HG02759 (cell line): Measurements from ENCODE around the gene ECHDC3.
A peak's percentile ranks its signal among the peaks of the same experiment; 100 is the strongest.
"Not testable (repeated sequence)": the region's sequence is repeated elsewhere in the genome, so short reads cannot be mapped to it uniquely, and the experiment has no call there.

Source experiments
- ATAC-seq: cut with Tn5 transposase; IDR thresholded peaks from one replicate; pipeline ENCODE4 v1.9.1; 2021; ENCODE audit warnings: mild to moderate bottlenecking, moderate library complexity; ENCODE audit not compliant: unreplicated experiment

The ECHDC3 gene

DNA sequence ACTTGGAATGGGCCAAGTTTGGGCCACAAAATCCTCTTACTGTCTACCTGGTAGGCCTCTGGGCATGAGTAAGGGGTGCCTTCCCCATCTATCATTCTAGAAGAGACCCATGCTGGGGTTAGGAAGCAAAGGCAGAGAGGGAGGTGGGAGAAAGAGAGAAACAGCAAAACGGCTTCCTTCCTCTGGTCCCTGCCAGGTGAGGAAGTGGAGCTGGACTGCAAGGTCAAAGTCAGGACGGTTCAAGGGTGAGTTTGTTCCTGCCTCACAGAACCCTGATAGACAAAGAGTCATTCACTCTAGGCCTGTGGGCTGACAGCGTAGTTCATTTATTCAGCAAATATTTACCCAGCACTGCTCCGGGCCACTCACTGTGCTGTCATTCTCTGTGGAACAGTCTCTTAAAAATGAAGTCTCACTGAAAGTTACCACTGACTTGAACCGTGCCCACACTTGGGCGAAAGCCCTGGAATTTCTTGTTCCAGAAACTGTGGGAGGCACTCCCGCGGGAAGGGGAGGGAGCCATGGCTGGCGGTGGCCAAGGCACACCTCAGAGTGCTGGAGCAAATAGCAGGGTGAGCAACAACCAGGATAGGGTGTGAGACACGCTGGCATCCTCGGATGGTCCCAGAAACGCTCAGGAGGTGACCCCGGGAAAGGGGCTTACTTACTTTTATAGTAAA, 26.2 kb upstream of the ECHDC3 start:
- ATAC-seq = no peak

DNA sequence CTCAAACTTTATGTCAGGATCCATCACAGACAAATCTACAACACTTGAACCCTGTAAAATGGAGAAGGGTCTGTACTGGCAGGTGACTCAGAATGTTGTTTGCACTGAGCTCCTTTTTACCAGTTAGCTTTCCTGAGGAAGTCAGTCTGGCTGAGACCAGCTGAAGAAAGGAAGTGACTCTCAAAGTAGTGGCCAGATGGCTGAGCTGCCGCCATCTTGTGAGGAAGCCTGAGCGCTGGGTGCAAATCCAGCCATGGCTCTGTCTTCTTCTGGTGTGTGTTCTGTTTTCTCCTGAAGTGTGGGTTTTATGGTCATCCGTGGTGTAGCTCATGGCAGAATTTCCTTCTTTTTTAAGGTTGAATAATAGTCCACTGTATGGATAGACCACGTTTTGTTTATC, 25.5 kb upstream of the ECHDC3 start:
- no peak for ATAC-seq

DNA sequence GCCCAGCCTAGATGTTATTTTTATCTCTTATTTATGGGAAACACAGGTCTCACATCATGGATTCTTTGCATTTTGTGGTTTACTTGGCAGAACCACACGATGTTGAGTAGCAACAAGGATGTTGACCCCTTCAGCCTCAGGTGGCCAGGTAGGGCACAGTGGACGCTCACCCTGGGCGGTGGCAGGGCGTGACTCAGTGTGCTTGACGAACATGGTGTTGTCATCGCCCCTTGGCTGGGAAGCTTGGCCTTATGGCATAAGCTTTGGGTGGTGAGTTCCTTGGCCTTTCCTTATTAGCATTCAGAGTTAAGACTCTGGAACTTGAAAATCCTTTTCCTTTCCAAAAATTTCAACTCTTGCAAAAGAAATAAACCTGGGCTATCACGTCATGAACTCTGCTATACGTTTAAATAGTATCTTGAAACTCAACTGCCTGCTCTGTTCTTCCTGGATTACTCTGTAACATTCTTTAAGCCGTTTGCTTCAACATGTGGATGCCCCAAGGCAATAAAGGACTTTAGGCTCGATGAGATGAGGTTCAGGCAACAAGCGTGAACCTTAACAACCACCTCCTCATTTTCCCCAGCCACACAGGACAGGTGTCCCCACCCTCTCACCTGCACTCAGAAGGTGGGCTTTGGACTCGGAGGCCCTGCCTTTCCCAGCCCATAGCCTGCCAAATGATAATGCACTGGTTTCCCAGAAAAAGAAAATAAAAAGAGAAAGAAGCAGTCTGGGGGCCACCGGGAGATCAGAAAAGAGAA, 22.5 kb upstream of the ECHDC3 start:
- ATAC-seq = no peak

DNA sequence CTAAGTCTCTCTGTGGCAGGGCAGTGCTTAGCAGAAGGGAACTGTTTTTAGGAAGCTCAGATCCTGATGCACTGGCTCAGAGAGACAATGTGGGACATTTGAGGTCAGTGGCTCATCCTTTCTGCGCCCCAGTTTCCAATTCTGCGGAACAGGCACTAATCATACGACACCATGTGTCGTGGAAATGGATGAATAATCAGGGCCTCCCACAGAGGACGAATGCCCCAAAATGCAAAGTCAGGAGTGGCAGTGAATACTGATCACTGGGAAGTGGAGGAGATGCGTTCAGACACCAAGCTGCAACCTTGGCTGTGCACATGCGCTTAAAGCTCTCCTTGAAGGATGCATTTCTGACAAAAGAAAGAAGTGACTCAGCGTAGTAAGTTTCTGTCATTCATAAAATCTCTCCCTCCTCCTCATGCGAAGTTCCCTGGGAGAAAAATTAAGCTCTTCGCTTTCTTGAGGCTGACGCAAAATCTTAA, 21.9 kb upstream of the ECHDC3 start:
- no peak for ATAC-seq

DNA sequence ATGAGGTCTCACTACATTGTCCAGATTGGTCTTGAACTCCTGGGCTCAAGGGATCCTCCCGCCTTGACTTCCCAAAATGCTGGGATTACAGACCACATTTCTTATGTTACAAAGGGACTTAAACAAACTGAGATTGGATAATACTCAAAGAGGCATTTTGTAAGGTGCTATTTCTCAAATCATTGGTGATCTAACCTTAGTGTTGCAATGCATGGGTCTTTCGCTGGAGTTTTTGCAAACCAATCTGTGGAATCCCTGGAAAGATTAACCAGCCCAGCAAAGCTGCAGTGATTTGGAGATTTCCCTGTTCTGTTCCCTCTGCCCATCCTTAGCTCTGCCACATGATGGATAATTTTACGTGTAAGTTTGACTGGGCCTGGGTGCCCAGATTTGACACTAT, 20.4 kb upstream of the ECHDC3 start:
- ATAC-seq = no peak

DNA sequence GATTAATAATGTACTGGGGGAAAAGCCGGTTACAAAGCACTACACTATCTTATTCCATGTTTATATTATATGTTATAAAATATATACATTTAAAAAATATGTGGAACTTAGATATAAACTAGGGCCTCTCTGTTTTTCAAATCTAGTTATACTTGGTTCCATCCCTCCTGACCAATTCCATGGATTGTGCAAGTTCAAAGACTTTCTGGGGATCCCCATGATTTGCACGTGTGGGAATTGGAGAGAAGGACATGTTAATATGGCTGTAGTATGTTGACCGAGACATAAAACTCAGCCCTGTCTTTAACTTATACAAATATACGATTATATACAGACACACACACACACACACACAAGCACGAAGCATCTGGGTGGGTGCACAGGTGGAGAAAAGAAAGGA, 18.8 kb upstream of the ECHDC3 start:
- no peak for ATAC-seq

DNA sequence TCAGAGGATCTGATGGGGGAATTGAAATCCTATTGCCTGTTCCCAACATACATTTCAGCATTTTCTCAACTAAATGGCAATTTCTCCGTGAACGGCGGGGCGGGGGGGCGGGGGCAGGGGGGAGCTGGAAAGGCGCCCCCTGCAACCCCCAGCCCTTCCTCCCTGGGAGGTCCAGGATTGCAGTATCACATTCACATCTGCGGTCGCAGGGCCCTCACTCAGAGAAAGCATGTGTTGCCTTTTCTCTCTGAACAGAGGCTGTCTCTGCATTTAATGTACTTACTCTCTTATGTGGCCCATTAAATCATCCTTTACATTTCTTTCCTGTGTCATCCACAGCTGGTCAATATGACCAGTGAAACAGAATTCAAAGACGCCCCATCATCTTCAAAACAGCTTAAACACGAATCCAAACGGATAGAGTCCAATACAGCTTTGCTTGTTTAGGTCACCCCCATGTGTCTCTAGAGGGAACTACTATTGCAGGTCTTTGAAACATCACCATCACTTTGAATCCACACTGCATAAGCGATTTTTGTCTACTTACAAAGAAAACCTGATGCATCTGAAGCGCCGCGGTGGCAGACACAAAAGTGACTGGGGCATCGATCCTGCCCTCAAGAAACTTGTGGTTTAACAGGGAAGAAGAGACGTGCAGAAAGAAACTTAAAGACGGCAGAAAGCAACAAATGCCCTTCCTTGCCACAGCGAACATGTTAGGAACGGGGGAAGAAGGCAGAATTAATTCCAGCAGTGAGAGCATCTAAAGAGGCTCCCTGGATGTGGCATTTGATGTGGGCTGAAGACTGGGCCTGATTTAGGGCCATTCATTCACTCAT, 17.0 kb upstream of the ECHDC3 start:
- ATAC-seq = peak; percentile 76

DNA sequence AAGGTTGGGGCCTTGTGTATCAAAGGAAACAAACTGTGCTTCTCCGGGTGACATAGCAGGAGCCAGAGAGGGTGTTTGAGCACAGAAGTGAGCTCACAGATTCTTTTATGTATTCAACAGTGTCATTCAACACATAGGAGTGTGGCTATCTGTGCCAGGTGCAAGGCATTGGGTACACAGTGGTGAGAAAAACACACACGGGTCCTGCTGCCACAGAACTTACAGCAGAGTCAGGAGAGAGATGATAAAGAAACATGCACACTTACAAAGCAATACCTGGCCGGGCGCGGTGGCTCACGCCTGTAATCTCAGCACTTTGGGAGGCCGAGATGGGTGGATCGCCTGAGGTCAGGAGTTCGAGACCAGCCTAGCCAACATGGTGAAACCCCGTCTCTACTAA, 16.3 kb upstream of the ECHDC3 start:
- ATAC-seq = no peak

DNA sequence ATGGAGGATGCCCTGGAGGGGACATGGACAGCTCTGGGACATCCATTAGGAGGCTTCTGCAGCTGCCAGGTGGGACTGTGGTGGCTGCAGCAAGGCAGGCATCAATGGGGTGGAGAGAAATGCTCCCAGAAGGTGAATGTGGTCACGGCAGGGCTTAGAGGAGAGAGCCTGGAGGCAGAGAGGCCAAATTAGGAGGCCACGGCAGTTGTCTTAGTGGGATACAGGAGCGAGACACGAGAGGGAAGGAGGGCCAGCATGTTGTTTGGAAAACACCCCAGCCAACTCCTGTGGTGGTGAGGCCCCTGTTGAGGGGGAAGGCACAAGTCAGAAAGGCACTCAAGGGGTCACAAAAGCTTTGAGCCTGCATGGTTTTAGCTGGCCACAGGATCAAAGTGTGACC, 14.6 kb upstream of the ECHDC3 start:
- no peak for ATAC-seq

DNA sequence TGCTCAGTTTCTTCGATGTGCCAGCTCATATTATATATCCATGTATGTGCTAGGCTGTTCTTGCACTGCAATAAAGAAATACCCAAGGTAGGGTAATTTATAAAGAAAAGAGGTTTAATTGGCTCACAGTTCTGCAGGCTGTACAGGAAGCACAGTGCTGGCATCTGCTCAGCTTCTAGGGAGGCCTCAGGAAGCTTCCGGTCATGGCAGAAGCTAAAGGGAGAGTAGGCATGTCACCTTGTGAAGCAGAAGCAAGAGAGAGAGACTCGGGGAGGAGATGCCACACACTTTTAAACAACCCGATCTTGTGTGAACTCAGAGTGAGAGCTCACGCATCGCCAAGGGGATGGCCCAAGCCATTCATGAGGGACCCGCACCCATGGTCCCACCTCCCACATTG, 13.8 kb upstream of the ECHDC3 start:
- no peak for ATAC-seq

DNA sequence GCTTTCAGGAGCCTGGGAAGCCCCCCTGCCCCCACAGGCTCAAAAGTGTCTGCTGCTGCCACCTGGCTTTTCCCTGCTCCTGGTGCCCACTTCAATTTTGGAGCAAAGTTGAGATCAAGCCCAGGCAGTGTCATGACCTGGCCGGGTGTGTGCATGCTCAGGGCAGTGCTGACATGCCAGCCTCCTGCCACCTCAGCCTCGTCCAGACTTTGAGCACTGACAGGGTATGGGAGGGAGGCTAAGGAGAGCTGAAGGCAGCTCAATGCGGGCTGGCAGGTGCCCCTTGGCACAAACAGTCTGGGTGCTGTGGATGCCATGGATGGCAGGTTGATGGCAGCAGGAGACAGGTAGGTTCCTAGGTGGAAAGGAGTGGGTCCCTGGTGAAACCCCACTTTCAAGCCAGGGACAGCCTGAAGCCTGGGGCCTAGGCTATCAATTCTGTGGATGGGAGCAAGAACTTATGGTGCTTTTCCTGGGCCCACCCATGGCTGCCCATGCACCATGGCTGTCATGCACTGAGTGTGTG, 12.3 kb upstream of the ECHDC3 start:
- no peak for ATAC-seq

DNA sequence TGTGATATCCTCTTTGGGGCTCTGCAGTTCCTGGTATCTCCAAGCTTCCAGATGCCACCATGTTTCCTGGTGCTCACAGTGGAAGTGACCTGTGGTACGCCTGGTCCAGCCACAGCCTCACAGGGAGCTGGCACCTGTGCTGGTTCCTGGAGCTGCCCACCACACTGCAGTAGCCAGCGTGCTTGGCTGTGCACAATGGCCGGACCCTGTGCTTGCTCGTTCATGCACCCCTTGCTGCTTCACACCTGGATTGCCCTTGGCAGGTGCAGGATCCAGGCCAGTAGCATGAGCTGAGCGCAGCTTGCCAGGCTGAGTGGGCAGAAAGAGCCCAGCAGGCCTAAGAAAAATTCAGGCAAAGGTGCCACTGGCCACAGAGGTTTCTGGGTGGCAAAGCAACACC, 11.4 kb upstream of the ECHDC3 start:
- ATAC-seq = no peak

DNA sequence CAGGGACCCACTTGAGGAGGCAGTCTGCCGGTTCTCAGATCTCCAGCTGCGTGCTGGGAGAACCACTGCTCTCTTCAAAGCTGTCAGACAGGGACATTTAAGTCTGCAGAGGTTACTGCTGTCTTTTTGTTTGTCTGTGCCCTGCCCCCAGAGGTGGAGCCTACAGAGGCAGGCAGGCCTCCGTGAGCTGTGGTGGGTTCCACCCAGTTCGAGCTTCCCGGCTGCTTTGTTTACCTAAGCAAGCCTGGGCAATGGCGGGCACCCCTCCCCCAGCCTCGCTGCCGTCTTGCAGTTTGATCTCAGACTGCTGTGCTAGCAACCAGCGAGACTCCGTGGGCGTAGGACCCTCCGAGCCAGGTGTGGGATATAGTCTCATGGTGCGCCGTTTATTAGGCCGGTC, 5.4 kb upstream of the ECHDC3 start:
- ATAC-seq = not testable (repeated sequence)

DNA sequence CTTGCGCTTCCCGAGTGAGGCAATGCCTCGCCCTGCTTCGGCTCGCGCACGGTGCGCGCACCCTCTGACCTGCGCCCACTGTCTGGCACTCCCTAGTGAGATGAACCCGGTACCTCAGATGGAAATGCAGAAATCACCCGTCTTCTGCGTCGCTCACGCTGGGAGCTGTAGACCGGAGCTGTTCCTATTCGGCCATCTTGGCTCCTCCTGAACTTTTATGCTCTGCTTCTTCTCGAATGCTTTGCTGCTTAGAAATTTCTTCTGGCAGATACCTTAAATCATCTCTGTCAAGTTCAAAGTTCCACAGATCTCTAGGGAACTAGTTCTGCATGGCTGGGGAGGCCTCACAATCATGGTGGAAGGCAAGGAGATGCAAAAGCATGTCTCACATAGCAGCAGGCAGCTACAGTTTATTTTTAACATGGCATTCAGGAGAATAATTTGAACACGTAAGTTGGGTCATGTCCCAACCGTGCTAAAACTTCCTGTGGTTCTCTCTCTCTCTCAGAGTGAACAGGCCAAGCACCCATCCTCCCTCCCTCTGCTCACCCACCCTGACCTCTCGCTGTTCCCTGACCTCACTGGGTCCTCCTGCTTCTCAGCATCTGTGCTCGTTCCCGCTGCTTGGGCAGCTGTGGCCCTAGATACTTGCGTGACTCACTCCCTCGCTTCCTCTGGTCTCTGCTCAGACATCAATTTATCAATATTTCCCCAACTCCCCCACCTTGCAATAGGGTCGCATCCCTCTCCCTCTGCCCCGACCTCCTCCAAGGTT, 4.7 kb upstream of the ECHDC3 start:
- not testable (repeated sequence) for ATAC-seq

DNA sequence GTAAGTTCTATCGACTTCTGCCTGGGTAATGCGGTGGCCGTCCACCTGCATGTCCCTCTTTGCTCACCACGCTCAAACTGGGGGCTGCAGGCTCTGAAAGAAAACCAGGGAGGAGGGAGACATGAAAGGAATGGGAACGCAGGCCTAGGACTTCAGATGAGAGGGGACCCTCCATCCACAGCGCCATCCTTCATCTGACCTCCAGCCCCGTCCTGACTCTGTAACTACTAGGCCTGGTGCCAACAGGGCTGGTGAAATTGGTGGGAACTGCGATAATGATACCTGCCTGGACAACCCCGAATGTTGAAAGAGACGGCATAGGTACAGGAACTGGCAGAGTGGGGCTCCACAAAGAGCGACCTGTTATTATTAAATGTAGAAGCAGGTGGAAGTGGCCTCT, 1.3 kb upstream of the ECHDC3 start:
- ATAC-seq = no peak

DNA sequence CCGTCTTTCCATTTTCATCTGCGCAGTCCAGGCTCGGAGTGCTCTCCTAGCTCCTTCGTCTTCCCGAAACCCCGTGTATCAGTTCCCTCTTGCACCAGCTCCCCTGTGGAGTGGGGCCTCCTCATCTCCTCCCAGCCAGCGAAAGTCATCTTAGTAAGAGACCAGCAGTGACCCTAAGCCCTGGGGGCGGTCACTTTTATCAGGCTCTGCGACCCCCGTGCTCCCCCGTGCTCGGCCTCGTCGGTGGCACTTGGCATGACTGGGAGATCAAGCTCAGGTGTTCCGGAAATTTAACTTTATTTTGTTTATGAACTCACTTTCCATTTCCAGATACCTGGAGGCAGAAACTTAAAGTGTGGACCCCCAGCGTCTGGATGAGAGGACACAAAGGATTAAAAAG, 574 bp upstream of the ECHDC3 start:
- ATAC-seq = no peak

DNA sequence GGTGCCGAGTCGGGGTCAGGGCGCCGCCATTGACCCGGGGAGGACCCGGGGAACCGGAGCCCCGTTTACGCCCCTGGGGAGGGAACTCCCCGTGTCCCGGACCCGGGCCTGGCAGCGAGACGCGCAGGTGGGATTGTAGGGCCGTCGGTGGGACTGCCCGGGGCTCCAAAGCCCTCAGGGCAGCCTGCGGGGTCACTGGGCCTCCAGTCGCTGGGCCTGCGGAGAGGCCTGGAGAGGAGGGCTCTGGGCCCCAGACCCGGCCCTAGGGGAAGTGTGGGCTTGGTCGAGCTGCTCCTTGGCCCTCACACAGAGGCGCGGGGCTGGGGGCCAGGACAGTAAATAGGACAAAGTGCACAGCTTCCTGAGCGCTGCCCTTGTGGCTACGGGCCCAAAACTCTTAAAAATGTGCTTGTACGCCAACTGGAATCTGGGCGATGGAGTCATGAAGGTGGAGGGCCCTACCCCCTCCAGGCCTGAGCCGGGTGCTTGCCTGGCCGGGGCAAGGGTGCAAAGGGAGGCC, 657 bp downstream of the ECHDC3 start:
- ATAC-seq = no peak

DNA sequence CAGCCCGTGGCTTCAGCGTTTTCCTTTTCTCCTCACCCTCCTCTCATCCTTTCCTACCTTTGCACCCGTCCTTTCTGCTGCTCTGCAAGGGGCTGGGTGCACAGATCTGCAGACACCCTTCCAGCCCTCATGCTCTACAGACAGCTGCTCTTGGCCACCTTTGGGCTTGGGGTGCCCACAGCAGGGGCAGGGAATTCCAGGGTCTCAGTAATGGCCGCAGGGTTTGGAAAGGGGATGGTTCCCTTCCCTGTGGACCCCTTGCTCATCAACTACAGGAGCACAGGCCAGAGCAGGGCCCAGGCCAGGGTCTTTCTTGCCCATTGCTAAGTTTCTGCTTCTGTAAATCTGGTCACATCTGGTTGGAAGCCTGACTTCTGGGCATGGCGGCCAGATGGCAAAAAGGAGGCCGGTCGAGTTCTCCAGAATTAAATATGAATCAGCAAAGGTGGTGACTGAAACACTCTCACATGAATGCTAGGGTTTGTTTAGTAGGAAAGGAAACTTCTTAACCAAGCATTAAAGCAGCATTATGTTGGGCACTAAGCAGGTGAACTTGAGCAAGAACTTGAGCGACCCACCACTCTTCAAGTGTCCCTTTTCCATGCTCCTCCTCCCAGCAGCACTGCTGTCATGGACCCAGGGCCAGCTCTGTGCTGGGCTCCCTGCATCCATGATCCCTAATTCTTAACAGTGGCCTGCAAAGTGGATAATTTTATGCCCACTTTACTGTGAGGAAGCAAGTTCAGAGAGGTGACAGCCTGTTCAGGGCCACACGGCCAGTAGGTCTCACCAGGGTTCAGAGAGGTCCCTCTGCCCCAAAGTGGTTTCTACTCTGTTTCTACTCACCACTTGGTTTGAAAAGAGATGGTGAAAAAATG, 1.5 kb downstream of the ECHDC3 start:
- no peak for ATAC-seq

DNA sequence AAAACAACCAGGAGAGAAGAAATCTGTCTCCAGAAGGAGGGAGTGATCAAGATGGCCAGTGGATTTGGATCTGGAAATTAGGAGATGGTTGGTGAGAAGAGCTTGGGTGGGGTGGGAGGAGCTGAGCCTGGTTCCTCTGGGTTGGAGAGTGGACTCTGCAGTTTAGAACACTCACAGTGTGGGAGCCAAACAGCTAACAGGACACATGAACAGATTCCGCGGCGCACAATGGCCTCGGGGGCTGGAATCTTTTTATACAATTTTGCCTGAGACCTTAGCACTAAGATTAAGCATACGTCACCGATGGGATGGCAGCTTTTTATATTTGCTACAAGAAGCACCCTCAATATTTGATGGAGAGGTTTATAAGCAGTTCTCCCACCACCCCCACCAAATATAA, 2.9 kb downstream of the ECHDC3 start:
- ATAC-seq = no peak
